Left cardiac atrium (tissue), 4 donors: ENCODE data around the gene ATAD2B. TPM values are rescaled to one million over a fixed set of nuclear protein-coding genes. Genes with fewer than 3 reads are reported as not detected.
A peak's percentile ranks its signal among the peaks of the same experiment; 100 is the strongest.
"Not testable (repeated sequence)": the region's sequence is repeated elsewhere in the genome, so short reads cannot be mapped to it uniquely, and the experiment has no call there.

ENCODE experiments used
- ATAC-seq, 2 donors: fragments of 200-7000 bp; cut with Tn5 transposase; one replicate each; pipeline ENCODE4 v1.9.1; 2020; ENCODE audit warnings: mild to moderate bottlenecking in 2 of 2, moderate library complexity in 2 of 2
- DNase-seq: peaks from one replicate; pipeline ENCODE4 v3.0.0-alpha.2; 2020
- intact Hi-C, 2 donors: fragments of 100-400 bp; cut with DNase I; formaldehyde crosslinking; loops; one replicate each; pipeline versions ENCODE4 v1.14.1 to v1.15.1; 2022 to 2023
- total RNA-seq, 2 donors: library from RNA; stranded (reverse); fragmentation: NEBNext Ultra II Directional; extraction: Animal tissue kit (Norgen Biotek cat#: 25700); gene quantifications; one replicate each; pipeline ENCODE4 v1.2.1, GENCODE V29; 2021
- donor health status: DM: no; HTN: yes; CAD: no.
- donor health status: DM: no; HTN: yes; CAD: no; lungs with severe emphysema.
- donor health status: DM: yes; HTN: yes; CAD: no.
- donor health status: Dilated cardiomyopathy.

Gene ATAD2B
- total RNA-seq, 2 donors from 2014 or later = 6.5 to 12.1 TPM

GRCh38 chr2:23767876-23768621 is 158.9 kb downstream of the ATAD2B start:
- ATAC-seq (no peak), DNase-seq (no peak)
- intact Hi-C loops = no loop called here

- ATAC-seq = no peak
These were observed 164.8 kb downstream of the ATAD2B start for GRCh38 chr2:23762141-23762540.

GRCh38 chr2:23761638-23762037 is 165.3 kb downstream of the ATAD2B start:
- ATAC-seq = peak in 1 of 2 donors; percentile 45
- intact Hi-C loops = no loop called here
- DNase-seq = no peak

More at GRCh38 chr2:23762141-23762540, 164.8 kb downstream of the ATAD2B start:
- no peak for DNase-seq
- intact Hi-C loops = no loop called here

GRCh38 chr2:23760736-23761135 is 166.2 kb downstream of the ATAD2B start:
- DNase-seq (no peak), ATAC-seq (no peak)
- intact Hi-C loops = no loop called here

- DNase-seq = no peak
- peak in 1 of 2 donors; percentile 88 for ATAC-seq
- intact Hi-C loops = no loop called here
These were observed 169.1 kb downstream of the ATAD2B start for GRCh38 chr2:23757686-23758433.

GRCh38 chr2:23756593-23757292 is 170.2 kb downstream of the ATAD2B start:
- DNase-seq = no peak
- no peak for ATAC-seq
- intact Hi-C loops = no loop called here

GRCh38 chr2:23754970-23755369 is 172.0 kb downstream of the ATAD2B start:
- DNase-seq (no peak), ATAC-seq (no peak)
- intact Hi-C loops = no loop called here

GRCh38 chr2:23753291-23754010 is 173.5 kb downstream of the ATAD2B start:
- DNase-seq = no peak
- intact Hi-C loops = no loop called here
- ATAC-seq = peak in 1 of 2 donors; percentile 42

GRCh38 chr2:23751747-23752265 is 175.1 kb downstream of the ATAD2B start:
- DNase-seq (no peak), ATAC-seq (no peak)
- intact Hi-C loops = no loop called here

GRCh38 chr2:23746141-23746863 is 180.6 kb downstream of the ATAD2B start:
- ATAC-seq = no peak
- intact Hi-C loops = no loop called here

GRCh38 chr2:23745726-23746105 is 181.2 kb downstream of the ATAD2B start:
- ATAC-seq = peak; percentile 91 to 92
- DNase-seq = no peak
- intact Hi-C loops = no loop called here

More at GRCh38 chr2:23746141-23746863, 180.6 kb downstream of the ATAD2B start:
- no peak for DNase-seq

- DNase-seq (no peak), ATAC-seq (no peak)
- intact Hi-C loops = no loop called here
These were observed 181.7 kb downstream of the ATAD2B start for GRCh38 chr2:23745068-23745725.

- intact Hi-C loops, DNase-seq, ATAC-seq: not testable (repeated sequence)
These were observed 190.1 kb downstream of the ATAD2B start for GRCh38 chr2:23736783-23737182.

GRCh38 chr2:23734416-23734815 is 192.5 kb downstream of the ATAD2B start:
- DNase-seq = no peak
- intact Hi-C loops = no loop called here
- ATAC-seq = no peak

GRCh38 chr2:23723029-23723428 is 203.9 kb downstream of the ATAD2B start:
- intact Hi-C loops, ATAC-seq, DNase-seq: not testable (repeated sequence)

- no peak for DNase-seq
- ATAC-seq = no peak
These were observed 204.7 kb downstream of the ATAD2B start for GRCh38 chr2:23722255-23722654.

GRCh38 chr2:23721454-23721826 is 205.5 kb downstream of the ATAD2B start:
- intact Hi-C loops = no loop called here
- peak; percentile 50 to 79 for ATAC-seq
- no peak for DNase-seq

More at GRCh38 chr2:23722255-23722654, 204.7 kb downstream of the ATAD2B start:
- intact Hi-C loops = no loop called here
